Inflammatory macrophage treated with lipopolysaccharide for 4 hours (primary cell): ENCODE results near the gene SNU13.
"Not testable (repeated sequence)": the region's sequence is repeated elsewhere in the genome, so short reads cannot be mapped to it uniquely, and the experiment has no call there.

ENCODE experiments used
- DNase-seq: peaks from one replicate; pipeline ENCODE4 v3.0.0-alpha.2; 2020

Gene SNU13

GRCh38 chr22:41638124-41638523 lies 50.5 kb downstream of the SNU13 start:
- no peak for DNase-seq

- not testable (repeated sequence) for DNase-seq
Measured at GRCh38 chr22:41637623-41638022, 51.0 kb downstream of the SNU13 start.

- DNase-seq: no peak
Measured at GRCh38 chr22:41636467-41636866, 52.2 kb downstream of the SNU13 start.

GRCh38 chr22:41634610-41635009 lies 54.1 kb downstream of the SNU13 start:
- DNase-seq: not testable (repeated sequence)

- DNase-seq: not testable (repeated sequence)
Measured at GRCh38 chr22:41631615-41632014, 57.1 kb downstream of the SNU13 start.

GRCh38 chr22:41631115-41631514 lies 57.6 kb downstream of the SNU13 start:
- DNase-seq: not testable (repeated sequence)

- no peak for DNase-seq
Measured at GRCh38 chr22:41625577-41625976, 63.1 kb downstream of the SNU13 start.
